A673 (cell line): ENCODE results near the gene SRRM2.

Experiments
- EZH2 ChIP-seq: fragments of 200-600 bp; sonication (generic); IDR thresholded peaks from 2 replicates; pipeline ENCODE4 v1.6.1; 2017; ENCODE audit warnings: borderline replicate concordance, low read depth, mild to moderate bottlenecking, mixed read lengths, antibody characterized with exemption, low read length; ENCODE audit not compliant: poor library complexity, severe bottlenecking
- TF ChIP-seq, protein P1 (sequence below): fragments of 300-800, 200-600 bp; sonication (generic); conservative IDR thresholded peaks from 2 replicates; pipeline ENCODE4 v1.5.1; 2017; ENCODE audit warnings: low read depth, mild to moderate bottlenecking, antibody characterized with exemption, low read length, moderate library complexity, mixed read lengths

DNA sequence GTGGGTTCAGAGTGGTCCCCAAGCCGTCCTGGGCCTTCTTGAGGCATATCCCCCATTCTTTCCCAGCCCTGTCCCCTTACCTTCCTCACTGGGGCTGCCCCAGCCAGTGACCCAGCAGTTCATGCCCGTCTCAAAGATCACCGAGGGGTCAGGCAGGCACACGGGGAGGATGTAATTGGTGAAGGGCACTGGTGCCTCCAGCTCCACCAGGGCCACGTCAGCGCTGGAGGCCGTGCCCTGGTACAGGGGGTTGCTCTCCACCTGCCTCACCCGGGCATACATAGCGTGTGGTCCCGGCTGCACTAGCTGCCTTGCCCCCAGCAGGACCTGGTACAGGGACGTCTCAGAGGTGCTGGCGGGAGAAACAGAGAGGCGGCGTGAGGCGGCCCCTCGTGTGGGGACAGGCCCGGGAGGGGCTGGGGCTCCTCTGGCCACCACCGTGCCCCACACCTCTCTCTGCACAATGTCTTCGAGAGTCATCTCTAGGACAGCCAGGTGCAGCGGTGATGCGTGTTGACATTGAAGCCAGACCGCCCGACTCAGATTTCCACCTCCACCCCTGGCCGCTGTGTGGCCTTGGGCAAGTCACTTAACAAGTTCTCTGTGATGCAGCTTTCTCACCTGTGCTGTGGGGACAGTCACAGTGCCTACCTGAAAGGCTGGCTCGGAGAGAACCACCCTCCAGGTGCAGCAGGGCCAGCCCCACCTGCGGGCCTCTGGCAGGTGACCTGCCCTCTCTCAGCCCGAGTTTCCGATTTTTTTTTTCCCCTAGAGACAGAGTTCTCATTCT, 38.3 kb upstream of the SRRM2 start:
- TF ChIP-seq, protein P1, sequence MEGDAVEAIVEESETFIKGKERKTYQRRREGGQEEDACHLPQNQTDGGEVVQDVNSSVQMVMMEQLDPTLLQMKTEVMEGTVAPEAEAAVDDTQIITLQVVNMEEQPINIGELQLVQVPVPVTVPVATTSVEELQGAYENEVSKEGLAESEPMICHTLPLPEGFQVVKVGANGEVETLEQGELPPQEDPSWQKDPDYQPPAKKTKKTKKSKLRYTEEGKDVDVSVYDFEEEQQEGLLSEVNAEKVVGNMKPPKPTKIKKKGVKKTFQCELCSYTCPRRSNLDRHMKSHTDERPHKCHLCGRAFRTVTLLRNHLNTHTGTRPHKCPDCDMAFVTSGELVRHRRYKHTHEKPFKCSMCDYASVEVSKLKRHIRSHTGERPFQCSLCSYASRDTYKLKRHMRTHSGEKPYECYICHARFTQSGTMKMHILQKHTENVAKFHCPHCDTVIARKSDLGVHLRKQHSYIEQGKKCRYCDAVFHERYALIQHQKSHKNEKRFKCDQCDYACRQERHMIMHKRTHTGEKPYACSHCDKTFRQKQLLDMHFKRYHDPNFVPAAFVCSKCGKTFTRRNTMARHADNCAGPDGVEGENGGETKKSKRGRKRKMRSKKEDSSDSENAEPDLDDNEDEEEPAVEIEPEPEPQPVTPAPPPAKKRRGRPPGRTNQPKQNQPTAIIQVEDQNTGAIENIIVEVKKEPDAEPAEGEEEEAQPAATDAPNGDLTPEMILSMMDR: no peak
- no peak for TF ChIP-seq EZH2
